HG03175 (cell line): ENCODE measurements around the gene KRTAP12-1.
"Not testable (repeated sequence)": the region's sequence is repeated elsewhere in the genome, so short reads cannot be mapped to it uniquely, and the experiment has no call there.

ENCODE experiments used
- ATAC-seq: cut with Tn5 transposase; IDR thresholded peaks from one replicate; pipeline ENCODE4 v1.9.1; 2021; ENCODE audit warnings: mild to moderate bottlenecking, moderate library complexity; ENCODE audit not compliant: unreplicated experiment

The KRTAP12-1 gene

DNA sequence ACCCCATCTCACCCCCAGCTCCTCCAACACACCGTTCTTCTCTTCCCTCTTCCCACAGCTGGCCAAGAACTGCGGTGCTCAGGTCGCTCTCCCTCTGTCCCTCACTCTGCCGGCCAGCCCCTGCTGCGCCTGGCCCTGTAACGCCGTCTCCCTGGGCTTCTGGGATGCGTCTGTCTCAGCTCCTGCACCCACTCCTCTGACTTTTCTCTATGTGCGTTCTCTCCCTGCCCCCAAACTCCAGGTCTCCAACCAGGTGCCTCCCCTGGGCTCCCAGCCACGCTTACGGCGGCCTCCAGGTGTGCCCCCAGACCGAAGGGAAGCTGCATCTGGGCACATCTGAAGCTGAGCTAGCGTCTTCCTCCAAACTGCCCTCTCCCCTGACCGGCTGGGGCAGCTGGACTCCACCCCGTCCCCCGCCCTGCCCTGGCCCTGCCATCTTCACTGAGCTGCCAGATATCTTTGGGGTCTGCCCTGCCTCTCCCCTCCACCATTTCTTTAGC lies 17.6 kb upstream of the KRTAP12-1 start:
- ATAC-seq: no peak

DNA sequence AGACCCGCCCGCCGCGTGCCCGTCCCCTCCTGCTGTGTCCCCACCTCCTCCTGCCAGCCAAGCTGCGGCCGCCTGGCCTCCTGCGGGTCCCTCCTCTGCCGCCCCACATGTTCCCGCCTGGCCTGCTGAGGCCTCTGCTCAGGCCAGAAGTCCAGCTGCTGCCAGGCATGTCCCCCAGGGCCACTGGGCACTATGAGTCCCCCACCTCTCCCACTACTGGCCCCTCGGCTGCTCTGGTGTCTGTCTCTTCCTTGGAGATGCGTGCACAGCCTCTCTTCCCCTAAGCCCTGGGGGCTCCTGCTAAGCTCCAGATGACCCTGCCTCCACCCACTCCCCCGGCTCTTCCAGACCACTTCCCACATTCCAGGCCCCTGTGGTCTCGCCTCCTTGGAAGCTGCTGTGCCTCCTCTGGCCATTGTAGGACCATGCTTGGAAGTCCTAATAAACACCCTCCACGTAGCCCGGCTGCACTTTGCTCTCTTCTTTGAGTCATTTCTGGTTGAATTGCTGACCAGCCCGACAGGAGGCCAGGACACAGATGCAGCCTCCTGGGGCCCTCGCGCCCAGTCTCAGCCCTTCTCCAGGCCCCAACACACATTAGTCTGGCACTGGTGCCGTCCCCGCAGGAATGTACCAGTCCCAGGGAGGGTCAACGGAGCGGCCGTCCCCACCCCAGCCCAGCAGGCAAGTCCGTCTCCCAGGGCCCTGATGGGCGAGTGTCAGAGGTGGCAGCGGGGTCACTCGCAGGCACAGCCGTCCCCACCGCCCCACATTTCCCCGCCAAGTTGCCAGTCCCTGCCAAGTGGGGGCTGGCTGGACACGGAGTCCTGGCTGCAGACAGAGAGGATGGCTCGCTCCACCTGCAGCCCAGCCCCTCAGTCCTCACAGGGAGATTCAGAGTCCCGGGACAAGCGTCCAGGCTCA lies 16.1 kb upstream of the KRTAP12-1 start:
- no peak for ATAC-seq

- not testable (repeated sequence) for ATAC-seq
Observed at GRCh38 chr21:44697172-44697810, 15.3 kb upstream of the KRTAP12-1 start, which contains the start of gene KRTAP10-12. Gene KRTAP10-12 (plus strand): TSS chr21:44697172. CDS start chr21:44697202, 30 bp downstream.

GRCh38 chr21:44696572-44696971 lies 14.6 kb upstream of the KRTAP12-1 start:
- ATAC-seq: no peak

- no peak for ATAC-seq
Observed at GRCh38 chr21:44695641-44696040, 13.7 kb upstream of the KRTAP12-1 start.

- no peak for ATAC-seq
Observed at GRCh38 chr21:44695184-44695583, 13.2 kb upstream of the KRTAP12-1 start.

GRCh38 chr21:44694776-44695175 lies 12.8 kb upstream of the KRTAP12-1 start:
- no peak for ATAC-seq

GRCh38 chr21:44692798-44693512 lies 11.0 kb upstream of the KRTAP12-1 start:
- no peak for ATAC-seq

DNA sequence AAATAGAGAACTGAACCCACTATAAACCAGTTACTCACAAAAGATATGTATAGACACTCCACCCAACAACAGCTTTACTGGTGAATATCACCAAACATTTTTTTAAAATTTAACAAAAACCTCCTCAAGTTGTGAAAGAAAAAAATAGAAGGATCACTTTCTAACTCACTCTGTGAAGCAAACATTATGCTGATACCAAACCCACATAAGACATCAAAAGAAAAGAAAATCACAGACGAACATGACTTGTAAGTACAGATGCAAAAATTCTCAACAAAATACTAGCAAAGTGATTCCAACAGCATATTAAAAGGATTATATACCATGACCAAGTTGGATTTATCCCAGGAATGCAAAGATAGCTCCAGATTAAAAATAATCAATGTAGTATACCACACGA lies 9.7 kb upstream of the KRTAP12-1 start:
- ATAC-seq: no peak

DNA sequence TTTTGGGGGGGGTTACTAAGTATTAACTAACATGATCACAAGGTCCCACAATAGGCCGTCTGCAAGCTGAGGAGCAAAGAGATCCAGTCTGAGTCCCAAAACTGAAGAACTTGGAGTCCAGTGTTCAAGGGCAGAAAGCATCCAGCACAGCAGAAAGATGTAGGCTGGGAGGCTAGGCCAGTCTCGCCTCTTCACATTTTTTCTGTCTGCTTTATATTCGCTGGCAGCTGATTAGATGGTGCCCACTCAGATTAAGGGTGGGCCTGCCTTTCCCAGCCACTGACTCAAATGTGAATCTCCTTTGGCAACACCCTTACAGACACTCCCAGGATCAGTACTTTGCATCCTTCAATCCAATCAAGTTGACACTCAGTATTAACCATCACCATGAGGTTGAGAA lies 7.8 kb upstream of the KRTAP12-1 start:
- not testable (repeated sequence) for ATAC-seq

GRCh38 chr21:44687671-44688070 lies 5.7 kb upstream of the KRTAP12-1 start:
- no peak for ATAC-seq

DNA sequence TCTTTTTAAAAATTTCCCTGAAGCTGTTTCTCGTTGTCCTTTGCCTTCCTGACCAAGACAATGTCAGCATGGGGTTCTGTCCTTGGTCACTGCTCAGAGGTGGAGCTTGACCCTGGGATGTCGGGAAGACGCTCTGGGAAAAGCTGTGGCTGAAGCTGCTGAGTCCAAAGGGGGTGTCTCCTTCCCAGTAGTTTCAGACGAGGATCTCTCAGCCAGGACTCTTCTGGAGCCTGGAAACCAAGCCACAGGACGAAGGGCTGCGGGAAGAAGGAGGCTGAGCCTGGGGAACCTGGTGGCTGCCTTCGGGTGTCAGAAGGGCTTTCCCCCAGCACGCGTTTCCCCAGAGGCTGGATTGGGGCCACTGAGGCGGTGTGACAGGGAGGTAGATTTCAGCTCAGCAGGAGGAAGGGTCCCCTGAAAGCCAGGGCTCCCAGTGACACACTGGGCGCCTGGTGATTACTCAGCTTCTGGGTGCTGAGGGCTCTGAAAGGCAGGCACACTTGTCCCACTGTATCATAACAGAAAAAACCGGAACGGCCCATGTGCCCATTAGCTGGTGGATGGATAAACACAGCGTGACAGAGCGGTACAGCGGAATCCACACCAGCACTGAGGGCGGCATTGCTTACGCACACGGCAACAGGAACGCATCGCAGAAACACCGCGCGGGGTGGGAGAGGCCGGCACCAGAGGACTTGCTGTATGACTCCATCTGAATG lies 5.0 kb upstream of the KRTAP12-1 start:
- ATAC-seq: no peak

DNA sequence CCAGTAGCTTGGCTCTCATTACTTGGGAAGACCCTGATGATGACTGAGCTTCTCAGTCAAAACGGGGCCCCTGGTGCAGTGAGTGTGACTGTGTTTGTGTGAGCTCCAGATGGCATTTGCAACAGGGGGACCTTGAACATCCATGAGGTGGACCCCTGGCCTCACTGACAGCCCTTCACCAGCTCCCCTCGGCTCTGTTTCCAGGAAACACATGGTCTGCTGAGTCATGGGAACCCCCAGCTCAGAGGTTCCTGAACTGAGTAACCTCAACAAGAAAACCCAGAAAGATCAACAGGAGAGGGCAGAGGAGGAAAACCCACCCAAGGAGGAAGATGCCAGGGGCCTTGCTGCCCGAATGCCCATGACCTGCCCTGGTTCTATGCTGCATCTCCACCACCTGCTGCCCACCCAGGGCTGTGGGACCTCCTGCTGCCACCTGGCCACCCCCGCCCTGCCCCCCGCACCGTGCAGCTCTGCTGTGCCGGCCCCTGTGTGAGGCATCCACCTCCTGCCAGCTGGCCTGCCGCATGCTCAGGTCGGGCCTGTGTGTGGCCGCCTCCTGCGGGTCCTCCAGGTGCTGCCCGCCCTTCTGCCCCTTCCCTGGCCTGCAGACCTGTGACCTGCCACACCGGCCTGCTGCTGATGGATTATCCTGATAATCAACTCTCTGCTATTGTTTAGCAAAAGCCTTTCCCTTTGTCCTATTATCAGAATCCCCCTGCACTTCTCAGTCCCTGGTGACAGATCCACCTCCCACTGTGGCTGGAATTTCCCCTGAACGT lies 4.2 kb upstream of the KRTAP12-1 start:
- no peak for ATAC-seq

DNA sequence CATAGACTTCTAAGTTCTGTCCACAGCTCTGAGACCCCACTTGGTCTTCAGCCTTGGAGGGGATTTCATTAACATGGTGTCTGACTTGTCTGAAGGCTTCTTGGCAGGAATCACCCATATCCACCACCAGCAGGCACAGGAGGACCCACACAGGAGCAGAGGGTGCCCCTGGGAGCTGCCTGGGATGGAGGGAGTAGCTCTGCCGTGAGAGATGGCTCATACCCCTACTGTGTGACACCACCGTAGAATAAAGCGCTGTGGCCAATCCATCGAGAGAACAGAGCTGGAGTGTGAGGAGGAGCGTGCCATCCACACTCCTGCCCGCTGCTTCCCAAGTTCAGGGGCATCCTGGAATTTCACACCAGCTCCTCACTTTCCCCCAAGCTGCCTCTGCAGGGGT lies 3.1 kb upstream of the KRTAP12-1 start:
- not testable (repeated sequence) for ATAC-seq

DNA sequence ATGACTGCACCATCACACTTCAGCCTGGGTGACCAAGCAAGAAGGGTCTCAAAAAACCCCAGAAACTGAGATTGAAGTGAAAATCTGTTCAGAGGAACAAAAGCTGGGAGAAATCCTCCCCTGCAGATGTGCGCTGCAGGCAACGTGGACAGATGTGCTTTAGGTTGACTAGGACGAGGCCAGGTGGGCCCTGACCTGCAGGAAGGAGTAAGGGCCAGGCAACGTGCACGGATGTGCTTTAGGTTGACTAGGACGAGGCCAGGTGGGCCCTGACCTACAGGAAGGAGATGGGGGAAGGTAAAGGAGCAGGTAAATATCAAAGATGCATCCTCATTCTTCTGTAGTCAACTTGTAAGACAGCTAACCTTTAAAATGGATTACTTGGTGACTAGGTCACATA lies 2.5 kb upstream of the KRTAP12-1 start:
- ATAC-seq: no peak

- no peak for ATAC-seq
Observed at GRCh38 chr21:44684077-44684476, 2.1 kb upstream of the KRTAP12-1 start.

- ATAC-seq: no peak
Observed at GRCh38 chr21:44682580-44683151, 703 bp upstream of the KRTAP12-1 start.

DNA sequence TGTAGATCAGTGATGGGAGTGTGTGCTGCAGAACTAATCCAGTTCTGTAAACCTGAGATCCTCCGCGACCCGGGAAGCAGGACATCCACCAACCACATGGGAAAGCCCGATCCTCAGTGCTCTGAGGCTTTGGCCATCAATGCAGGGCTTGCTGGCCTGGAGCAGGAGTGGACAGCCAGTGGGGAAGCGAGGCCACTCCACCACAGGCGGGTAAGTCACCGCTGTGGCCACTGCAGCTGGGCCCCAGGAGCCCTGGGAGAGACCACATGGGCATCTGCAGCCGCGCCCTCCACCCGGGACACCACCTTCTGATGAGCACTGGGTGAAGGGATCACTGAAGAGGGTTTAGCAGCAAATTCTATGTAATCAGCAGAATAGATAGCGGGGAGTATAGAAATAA lies 811 bp downstream of the KRTAP12-1 start:
- ATAC-seq: no peak

DNA sequence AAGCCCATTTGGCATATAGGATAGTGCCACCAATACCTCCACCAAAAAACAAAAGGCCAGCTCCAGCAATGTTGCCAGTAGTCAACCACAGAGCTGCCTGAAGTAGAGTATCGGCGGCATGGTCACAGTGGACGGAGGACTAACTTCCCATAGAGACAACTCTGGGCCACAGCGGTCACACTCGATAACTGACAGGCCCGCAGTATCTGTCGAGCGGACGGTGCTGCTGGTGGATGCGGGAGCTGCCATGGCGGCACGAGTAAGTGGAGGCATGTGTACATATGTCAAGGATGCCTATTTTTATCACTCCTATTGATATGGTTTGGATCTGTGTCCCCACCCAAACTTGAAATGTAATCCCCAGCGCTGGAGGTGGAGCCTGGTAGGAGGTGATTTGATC lies 4.1 kb downstream of the KRTAP12-1 start:
- ATAC-seq: no peak

GRCh38 chr21:44671911-44672310 lies 10.1 kb downstream of the KRTAP12-1 start:
- no peak for ATAC-seq
